ENCODE measurements around the gene BRMS1L. TPM values are rescaled to one million over a fixed set of nuclear protein-coding genes. Genes with fewer than 3 reads are reported as not detected.
A peak's percentile ranks its signal among the peaks of the same experiment; 100 is the strongest.
"Not testable (repeated sequence)": the region's sequence is repeated elsewhere in the genome, so short reads cannot be mapped to it uniquely, and the experiment has no call there.

Gene BRMS1L
- total and polyA plus RNA-seq, 2 donors (not counting 1 experiment from before 2014, with no cell fraction given) = 3.3 to 9.5 TPM

DNA sequence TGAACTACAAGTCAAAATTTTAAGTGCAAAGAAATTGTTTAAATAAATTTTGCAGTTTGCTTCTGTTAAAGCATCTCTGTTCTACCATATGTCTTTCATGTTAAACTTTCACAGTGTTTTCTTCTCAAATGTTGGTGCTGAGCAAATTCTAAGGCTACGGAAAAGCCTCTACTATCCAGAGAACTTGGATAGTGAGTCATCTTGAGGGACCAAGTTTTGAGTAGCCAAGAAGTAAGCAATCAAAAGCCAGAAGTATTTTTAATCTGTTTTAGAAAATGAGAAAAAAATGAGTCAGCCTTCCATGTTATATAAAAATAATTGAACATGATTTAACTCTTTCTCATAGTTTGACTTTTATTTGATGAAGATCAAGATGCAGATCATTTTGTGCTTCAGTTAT is 3.3 kb downstream of the BRMS1L start:
- H3K4me2 ChIP-seq (ENCODE audit: extremely low read depth, insufficient read depth, low read length) = no peak overlapping the region
- no peak overlapping the region for H3K9ac ChIP-seq (ENCODE audit: insufficient read depth, low read length)
- H3K4me1 ChIP-seq (ENCODE audit: control insufficient read depth, extremely low read depth, insufficient read depth, low read length) = no peaks in the 10 kb centered on the region
- no peaks in the 10 kb centered on the region for H3K9me3 ChIP-seq (ENCODE audit: control insufficient read depth, insufficient read depth, low read depth, low read length)
- H3K36me3 ChIP-seq (ENCODE audit: control insufficient read depth, insufficient read depth, low read length) = no peaks in the 10 kb centered on the region
- no peak overlapping the region for H3K27ac ChIP-seq (ENCODE audit: insufficient read depth, low read length)
- H2AFZ ChIP-seq (ENCODE audit: low read length) = no peak overlapping the region
- no peak for TF ChIP-seq EZH2 (IDR thresholded peaks at IDR 0.05; ENCODE audit: low read length, missing control alignments)
- TF ChIP-seq, protein P1, sequence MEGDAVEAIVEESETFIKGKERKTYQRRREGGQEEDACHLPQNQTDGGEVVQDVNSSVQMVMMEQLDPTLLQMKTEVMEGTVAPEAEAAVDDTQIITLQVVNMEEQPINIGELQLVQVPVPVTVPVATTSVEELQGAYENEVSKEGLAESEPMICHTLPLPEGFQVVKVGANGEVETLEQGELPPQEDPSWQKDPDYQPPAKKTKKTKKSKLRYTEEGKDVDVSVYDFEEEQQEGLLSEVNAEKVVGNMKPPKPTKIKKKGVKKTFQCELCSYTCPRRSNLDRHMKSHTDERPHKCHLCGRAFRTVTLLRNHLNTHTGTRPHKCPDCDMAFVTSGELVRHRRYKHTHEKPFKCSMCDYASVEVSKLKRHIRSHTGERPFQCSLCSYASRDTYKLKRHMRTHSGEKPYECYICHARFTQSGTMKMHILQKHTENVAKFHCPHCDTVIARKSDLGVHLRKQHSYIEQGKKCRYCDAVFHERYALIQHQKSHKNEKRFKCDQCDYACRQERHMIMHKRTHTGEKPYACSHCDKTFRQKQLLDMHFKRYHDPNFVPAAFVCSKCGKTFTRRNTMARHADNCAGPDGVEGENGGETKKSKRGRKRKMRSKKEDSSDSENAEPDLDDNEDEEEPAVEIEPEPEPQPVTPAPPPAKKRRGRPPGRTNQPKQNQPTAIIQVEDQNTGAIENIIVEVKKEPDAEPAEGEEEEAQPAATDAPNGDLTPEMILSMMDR (conservative IDR thresholded peaks at IDR 0.05 in 1 of 2, IDR thresholded peaks at IDR 0.05 in 1 of 2; ENCODE audit: low read depth in 1 of 2, low read length in 2 of 2) = no peak
- H4K20me1 ChIP-seq (ENCODE audit: control insufficient read depth, extremely low read depth, insufficient read depth, low read length) = no peaks in the 10 kb centered on the region
- H3K79me2 ChIP-seq (ENCODE audit: control insufficient read depth, insufficient read depth, low read length) = peaks cover 2% of the 10 kb centered on the region
- H3K4me3 ChIP-seq (replicated peaks in 1 of 4; ENCODE audit: control extremely low read depth in 1 of 4, insufficient read depth in 1 of 4, low read depth in 3 of 4, low read length in 4 of 4) = no peak overlapping the region
- peak; percentile 32 to 63 for DNase-seq (ENCODE audit: low read depth in 2 of 2)
- no peaks in the 10 kb centered on the region for H3K27me3 ChIP-seq (ENCODE audit: control insufficient read depth, insufficient read depth, low read length)

DNA sequence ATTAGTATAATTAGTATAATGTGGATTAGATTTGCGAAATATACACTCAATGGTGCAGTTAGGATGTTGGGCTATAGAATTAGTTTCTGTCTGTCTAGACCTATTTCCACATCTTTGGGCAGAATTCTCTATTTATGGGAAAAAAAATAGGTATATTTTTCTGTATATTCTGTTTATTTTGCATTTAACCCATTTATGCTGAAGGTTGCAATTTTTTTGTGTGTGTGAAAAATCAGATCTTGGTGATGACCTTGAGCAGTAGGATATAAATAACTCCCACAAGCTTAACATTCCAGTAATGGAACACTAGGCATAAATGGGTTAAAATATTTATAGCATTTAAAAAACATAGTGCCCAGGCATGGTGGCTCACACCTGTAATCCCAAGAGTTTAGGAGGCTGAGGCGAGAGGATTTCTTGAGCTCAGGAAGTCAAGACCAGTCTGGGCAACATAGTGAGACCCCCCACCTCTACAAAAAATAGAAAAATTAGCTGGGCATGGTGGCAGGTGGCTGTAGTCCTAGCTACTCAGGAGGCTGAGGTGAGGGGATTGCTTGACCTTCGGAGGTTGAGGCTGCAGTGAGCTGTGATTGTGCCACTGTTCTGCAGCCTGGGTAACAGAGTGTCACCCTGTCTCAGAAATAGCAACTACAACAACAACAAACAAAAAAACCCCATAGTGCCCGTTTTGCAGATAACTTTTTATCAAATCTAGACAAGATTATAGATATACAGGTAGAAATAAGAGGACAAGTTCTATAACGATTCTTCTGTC is 9.3 kb downstream of the BRMS1L start:
- no peak overlapping the region for H3K27ac ChIP-seq (ENCODE audit: insufficient read depth, low read length)
- H3K9me3 ChIP-seq (ENCODE audit: control insufficient read depth, insufficient read depth, low read depth, low read length) = no peaks in the 10 kb centered on the region
- H4K20me1 ChIP-seq (ENCODE audit: control insufficient read depth, extremely low read depth, insufficient read depth, low read length) = no peaks in the 10 kb centered on the region
- no peak overlapping the region for H3K4me3 ChIP-seq (replicated peaks in 1 of 4; ENCODE audit: control extremely low read depth in 1 of 4, insufficient read depth in 1 of 4, low read depth in 3 of 4, low read length in 4 of 4)
- no peaks in the 10 kb centered on the region for H3K4me1 ChIP-seq (ENCODE audit: control insufficient read depth, extremely low read depth, insufficient read depth, low read length)
- H3K4me2 ChIP-seq (ENCODE audit: extremely low read depth, insufficient read depth, low read length) = no peak overlapping the region
- H2AFZ ChIP-seq (ENCODE audit: low read length) = no peak overlapping the region
- DNase-seq (ENCODE audit: low read depth in 2 of 2) = no peak
- TF ChIP-seq, protein P1 (conservative IDR thresholded peaks at IDR 0.05 in 1 of 2, IDR thresholded peaks at IDR 0.05 in 1 of 2; ENCODE audit: low read depth in 1 of 2, low read length in 2 of 2) = no peak
- no peak for TF ChIP-seq EZH2 (IDR thresholded peaks at IDR 0.05; ENCODE audit: low read length, missing control alignments)
- H3K79me2 ChIP-seq (ENCODE audit: control insufficient read depth, insufficient read depth, low read length) = no peaks in the 10 kb centered on the region
- H3K9ac ChIP-seq (ENCODE audit: insufficient read depth, low read length) = no peak overlapping the region
- H3K27me3 ChIP-seq (ENCODE audit: control insufficient read depth, insufficient read depth, low read length) = no peaks in the 10 kb centered on the region
- no peaks in the 10 kb centered on the region for H3K36me3 ChIP-seq (ENCODE audit: control insufficient read depth, insufficient read depth, low read length)

DNA sequence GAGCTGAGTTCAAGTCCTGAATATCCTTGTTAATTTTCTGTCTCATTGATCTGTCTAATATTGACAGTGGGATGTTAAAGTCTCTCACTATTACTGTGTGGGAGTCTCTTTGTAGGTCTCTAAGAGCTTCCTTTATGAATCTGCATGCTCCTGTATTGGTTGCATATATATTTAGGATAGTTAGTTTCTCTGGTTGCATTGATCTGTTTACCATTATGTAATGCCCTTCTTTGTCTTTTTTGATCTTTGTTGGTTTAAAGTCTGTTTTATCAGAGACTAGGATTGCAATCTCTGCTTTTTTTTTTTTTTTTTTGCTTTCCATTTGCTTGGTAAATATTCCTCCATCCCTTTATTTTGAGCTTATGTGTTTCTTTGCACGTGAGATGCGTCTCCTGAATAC is 15.6 kb downstream of the BRMS1L start:
- H3K9me3 ChIP-seq (ENCODE audit: control insufficient read depth, insufficient read depth, low read depth, low read length); H3K79me2 ChIP-seq (ENCODE audit: control insufficient read depth, insufficient read depth, low read length); H3K4me3 ChIP-seq (replicated peaks in 1 of 4; ENCODE audit: control extremely low read depth in 1 of 4, insufficient read depth in 1 of 4, low read depth in 3 of 4, low read length in 4 of 4); H3K27me3 ChIP-seq (ENCODE audit: control insufficient read depth, insufficient read depth, low read length); DNase-seq (ENCODE audit: low read depth in 2 of 2); H2AFZ ChIP-seq (ENCODE audit: low read length); H3K27ac ChIP-seq (ENCODE audit: insufficient read depth, low read length); H3K9ac ChIP-seq (ENCODE audit: insufficient read depth, low read length); H3K4me2 ChIP-seq (ENCODE audit: extremely low read depth, insufficient read depth, low read length); H4K20me1 ChIP-seq (ENCODE audit: control insufficient read depth, extremely low read depth, insufficient read depth, low read length); H3K4me1 ChIP-seq (ENCODE audit: control insufficient read depth, extremely low read depth, insufficient read depth, low read length); H3K36me3 ChIP-seq (ENCODE audit: control insufficient read depth, insufficient read depth, low read length): not testable (repeated sequence)

DNA sequence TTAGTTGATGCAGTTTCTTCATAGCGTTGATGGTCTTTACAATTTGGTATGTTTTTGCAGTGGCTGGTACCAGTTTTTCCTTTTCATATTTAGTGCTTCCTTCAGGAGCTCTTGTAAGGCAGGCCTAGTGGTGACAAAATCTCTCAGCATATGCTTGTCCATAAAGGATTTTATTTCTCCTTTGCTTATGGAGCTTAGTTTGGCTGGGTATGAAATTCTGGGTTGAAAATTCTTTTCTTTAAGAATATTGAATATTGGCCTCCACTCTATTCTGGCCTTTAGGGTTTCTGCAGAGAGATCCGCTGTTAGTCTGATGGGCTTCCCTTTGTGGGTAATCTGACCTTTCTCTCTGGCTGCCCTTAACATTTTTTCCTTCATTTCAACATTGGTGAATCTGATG is 16.1 kb downstream of the BRMS1L start:
- H3K4me2 ChIP-seq (ENCODE audit: extremely low read depth, insufficient read depth, low read length); H3K27ac ChIP-seq (ENCODE audit: insufficient read depth, low read length): not testable (repeated sequence)

More for the DNA sequence above, 16.1 kb downstream of the BRMS1L start:
- not testable (repeated sequence) for H3K36me3 ChIP-seq (ENCODE audit: control insufficient read depth, insufficient read depth, low read length); H3K27me3 ChIP-seq (ENCODE audit: control insufficient read depth, insufficient read depth, low read length); H4K20me1 ChIP-seq (ENCODE audit: control insufficient read depth, extremely low read depth, insufficient read depth, low read length); DNase-seq (ENCODE audit: low read depth in 2 of 2); H3K79me2 ChIP-seq (ENCODE audit: control insufficient read depth, insufficient read depth, low read length); H3K9ac ChIP-seq (ENCODE audit: insufficient read depth, low read length); H2AFZ ChIP-seq (ENCODE audit: low read length); H3K4me3 ChIP-seq (replicated peaks in 1 of 4; ENCODE audit: control extremely low read depth in 1 of 4, insufficient read depth in 1 of 4, low read depth in 3 of 4, low read length in 4 of 4); H3K9me3 ChIP-seq (ENCODE audit: control insufficient read depth, insufficient read depth, low read depth, low read length); H3K4me1 ChIP-seq (ENCODE audit: control insufficient read depth, extremely low read depth, insufficient read depth, low read length)
